Muscle of arm (tissue), 12 donors: ENCODE data around the gene TMEM209. TPM values are rescaled to one million over a fixed set of nuclear protein-coding genes. Genes with fewer than 3 reads are reported as not detected.
"Not testable (repeated sequence)": the region's sequence is repeated elsewhere in the genome, so short reads cannot be mapped to it uniquely, and the experiment has no call there.

Source experiments
- DNase-seq: peaks from one replicate; pipeline ENCODE4 v3.0.0-alpha.2; 2013
- polyA plus RNA-seq, 12 donors: library from polyadenylated mRNA; unstranded; fragments of 120-200 nt; gene quantifications; one replicate each; pipeline ENCODE4 v1.2.1, GENCODE V29; 2013; ENCODE audit not compliant: insufficient read length in 12 of 12

TMEM209 gene
- polyA plus RNA-seq, 12 donors, result 10.5 to 16.4 (median 11.7) TPM; not detected in 1

DNA sequence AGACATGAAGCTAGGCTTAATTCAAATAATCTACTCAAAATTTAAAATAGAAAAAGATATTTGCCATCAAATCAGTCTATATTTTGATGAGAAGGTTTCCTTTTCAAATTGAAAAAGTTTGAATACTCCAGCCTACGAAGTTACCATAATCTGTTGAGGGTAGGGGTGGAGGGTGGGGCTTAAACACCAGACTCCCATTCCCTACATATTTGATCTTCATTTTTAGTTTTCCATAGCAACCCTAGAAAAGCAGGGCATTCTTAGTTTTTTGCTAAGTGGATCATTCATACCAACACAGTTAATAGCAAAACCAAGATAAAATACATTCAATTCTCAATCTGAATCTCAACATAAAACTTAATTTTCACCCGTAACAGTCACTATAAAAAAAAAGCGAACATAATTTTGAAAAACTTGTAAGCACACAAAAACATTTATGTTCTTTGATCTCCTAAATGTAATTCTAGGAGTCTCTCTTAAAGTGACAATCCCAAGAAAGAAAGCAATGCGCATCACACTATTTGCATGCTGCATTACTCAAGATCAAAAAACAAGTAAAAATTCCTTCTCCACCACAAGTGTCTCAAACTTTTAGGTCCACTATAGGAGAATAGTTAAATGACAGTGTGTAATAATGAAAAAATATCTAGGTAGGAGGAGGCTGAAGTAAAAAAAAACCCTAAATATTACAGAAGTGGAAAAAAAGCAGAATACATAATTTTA is 30.8 kb downstream of the TMEM209 start:
- no peak for DNase-seq

DNA sequence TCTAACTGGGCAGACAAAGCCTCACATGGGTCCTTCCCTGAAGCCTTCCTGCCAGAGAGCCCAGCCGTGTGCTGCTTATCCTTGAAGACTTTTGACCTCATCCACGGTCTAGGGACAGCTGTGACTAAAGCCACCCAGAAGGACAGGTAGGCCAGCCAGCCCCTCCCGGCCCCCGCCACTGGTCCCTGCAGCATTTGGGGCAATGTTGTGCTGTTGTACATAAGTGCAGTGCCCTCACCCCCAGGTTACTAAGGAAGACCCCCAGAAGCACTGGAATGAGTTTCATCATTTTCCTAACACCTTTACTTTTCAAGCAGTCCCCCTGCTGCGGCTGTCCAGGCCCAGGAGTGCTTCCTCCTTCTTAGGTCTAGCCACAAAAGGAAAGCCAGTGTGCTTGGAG is 43.0 kb downstream of the TMEM209 start:
- no peak for DNase-seq

DNA sequence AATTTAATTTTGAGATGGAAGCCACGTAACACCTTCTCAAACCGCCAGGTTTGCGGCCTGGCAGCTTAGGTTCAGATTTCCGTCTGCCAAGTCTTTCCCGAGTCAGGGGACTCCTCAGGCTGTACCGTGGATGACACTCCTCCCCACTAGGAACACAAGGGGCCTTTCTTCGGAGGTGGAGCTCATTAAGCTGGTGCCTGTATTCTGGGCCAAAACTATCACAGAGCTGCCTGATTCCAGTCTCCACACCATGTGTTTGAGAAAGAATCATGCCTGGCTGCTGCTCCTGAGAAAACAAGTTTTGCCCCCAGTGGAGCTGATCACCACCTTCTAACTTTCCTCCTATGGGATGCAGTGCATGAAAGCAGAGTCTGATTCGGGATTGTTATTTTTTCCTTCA is 44.8 kb downstream of the TMEM209 start:
- no peak for DNase-seq

DNA sequence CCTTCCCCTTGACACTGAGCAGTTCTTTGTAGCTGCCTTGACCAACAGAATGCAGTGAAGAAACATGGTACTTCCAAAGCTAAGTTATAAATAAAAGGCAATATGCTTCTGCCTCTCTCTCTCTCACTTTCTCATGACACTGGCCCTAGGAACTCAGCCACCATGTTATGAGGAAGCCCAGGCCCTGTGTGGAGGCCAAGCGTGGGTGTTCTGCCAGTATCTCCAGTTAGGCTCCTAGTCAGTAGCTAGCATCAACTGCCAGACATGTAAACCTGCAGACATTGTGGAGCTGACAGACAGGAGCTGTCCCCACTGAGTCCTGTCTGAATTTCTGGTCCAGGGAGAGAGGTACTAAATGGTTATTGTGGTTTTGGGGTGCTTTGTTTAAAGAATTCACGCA is 45.2 kb downstream of the TMEM209 start:
- no peak for DNase-seq

DNA sequence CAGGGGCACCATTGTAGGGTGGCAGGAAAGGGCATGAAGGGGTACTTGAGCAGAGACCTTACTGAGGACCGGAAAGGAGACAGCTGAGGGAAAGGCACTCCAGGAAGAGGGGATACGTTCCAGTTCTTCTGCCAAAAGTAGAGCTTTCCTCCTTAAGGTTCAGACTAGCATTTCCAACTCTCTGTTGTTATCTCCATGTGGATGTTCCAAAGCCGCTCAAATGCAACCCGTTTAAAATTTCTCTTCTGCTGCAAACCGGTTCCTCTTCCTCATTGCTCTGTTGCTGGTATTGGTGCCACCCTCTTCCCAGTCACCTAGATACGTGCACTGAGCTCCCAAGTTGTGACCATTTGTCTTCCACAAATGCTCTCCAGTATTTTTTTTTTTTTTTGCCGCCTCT is 47.5 kb downstream of the TMEM209 start:
- no peak for DNase-seq

DNA sequence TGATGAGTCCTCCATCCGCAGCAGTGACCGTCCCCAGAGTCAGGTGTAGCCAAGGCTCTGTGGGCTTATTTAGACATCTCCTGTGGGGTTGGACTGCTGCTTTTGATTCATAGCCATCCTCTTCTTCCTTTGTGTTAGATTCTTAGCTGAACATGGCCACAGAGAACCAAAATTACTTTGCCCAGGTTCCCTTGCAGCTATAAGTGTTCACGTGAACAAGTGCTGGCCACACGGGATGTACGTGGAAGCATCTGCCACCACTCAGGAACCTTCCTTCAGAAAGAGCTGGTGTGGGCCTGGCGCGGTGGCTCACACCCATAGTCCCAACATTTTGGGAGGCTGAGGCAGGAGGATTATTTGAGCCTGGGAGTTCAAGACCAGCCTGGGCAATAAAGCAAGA is 49.1 kb downstream of the TMEM209 start:
- DNase-seq, result no peak

DNA sequence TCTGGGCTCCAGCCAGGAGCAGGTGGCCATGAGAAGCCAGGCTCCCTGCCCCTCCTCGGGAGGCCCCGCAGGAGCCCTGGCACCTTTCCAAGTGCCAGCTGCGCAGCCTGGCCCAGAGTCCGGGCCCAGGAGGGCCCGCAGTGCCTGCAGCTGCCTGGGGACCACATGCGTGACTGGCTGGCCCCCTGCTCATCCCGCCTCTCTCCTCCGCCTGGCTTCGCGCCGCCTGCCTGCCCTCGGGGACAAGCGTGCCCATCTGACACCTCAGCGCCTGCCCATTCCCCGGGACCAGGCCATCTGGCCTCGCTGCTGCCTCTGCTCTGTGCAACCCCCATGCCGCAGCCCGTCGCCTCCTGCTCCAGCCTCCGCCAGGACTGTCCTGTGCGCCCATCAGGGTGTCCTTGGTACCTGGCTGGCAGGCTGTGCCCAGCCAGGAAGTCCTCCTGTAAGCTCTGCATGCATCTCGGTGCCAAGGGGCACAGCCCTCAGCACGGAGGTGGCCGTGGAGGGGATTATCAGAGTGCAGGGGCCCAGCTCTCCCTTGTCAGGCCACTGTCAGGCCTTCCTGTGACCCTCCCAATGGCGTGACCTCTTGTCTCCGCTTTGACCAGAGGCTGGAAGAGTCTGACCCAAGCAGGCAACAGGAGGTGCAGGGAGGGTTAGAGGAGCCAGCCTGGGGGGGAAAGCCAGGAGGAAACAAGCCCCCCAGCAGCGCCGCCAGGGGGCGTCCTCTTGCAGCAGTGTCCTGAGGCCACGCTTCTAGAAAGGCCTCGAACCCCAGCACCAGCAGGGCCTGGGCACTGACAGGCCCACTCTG is 50.5 kb downstream of the TMEM209 start:
- DNase-seq, result no peak

DNA sequence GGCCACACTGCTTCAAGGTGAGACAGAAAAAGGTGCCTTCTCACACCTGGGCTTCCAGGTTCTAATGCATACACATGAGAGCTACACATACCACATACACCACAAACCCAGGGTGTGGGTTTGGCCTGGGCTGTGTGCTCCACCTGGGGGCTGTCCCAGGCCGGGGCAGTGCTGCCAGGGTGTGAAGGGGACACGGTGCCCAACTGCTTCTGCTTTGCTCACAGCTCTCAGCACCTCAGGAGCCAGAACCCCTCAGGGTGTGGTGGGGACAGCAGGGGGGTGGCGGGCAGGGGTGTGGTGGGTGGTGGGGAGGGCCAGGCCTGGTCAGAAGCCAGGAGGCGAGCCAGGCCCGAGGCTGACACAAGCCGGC is 51.1 kb downstream of the TMEM209 start:
- no peak for DNase-seq

DNA sequence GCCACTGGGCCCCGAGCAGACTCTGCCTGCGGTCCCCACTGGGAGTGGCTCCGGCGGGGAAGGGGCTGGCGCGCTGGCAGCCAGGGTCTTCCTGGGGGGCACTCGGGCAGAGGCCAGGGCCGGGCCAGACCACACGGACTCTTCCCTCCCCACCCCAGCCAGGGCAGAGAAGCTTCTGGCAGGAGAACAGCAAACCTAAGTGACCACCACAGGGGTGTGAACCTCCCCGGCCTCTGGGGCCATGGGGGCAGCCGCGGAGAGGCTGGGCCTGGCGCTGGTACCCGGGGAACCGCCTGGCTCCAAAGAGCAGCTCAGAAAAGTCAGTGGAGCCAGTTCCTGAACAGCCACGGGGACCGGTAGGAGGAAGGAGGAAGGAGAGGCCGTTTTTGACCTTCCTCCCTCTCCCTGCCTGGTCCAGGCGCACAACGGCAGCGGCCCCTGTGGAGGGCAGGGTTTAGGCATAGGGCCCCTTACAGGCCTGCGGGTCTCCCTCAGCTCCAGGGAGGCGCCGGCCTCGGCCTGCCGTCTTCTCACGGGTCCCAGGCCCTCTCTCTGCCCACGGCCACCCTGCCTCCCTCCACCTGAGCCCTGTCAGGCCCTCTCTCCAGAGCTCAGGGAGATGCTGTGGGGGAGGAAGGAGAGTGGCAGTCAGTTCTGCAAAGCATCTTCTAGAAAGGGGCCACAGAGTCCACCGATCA is 51.8 kb downstream of the TMEM209 start:
- DNase-seq, result no peak

DNA sequence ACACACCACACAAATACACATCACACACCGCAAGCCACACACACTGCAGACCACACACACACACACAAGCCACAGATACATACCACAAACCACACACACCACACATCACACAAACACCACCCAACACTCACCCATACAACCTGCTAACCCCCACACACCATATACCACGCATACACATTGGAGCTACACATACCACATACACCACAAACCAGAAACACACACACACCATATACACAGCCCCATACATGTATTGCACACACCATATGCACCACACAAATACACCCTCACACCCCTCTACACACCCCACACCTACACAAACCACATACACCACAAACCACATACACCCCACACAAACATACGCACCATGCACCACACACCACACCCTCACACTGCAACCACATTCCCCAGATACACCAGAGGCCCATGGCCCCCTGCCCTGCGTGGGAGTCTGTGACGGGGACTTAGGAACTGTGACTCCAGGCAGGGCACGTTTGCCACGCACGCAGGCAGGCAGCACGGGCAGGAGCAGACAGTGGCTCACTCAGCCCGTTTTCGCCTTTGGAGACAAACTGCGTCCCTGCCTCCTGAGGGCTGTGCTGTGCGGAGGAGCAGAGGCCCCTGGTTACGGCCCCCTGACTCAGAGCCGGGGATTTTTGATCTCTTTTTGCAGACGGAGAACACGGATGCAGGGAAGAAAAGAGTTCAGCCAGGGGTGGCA is 52.6 kb downstream of the TMEM209 start:
- DNase-seq, result no peak

DNA sequence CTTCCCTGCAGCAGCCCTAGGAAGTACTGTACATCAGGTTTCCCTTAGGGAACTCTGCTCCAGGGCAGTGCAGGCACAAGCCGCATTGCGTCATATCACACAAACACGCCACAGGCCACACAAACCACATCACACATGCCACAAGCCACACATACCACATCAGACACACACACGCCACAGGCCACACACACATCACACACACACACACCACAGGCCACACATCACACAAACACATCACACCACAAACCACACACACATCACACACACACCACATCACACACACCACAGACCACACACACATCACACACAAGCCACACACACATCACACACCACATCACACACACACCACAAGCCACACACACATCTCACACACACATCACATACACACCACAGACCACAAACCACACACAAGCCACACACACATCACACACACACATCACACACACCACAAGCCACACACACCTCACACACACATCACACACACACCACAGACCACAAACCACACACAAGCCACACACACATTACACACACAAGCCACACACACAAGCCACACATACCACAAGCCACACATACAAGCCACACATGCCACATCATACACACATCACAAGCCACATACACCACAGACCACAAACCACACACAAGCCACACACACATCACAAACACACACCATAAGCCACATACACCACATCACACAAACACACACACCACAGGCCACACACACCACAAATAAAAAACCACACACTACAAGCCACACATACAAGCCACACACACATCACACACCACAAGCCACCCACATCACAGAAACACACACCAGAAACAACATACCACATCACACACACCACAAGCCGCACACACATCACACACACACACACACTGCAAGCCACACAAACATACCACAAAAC is 53.4 kb downstream of the TMEM209 start:
- DNase-seq, result no peak

DNA sequence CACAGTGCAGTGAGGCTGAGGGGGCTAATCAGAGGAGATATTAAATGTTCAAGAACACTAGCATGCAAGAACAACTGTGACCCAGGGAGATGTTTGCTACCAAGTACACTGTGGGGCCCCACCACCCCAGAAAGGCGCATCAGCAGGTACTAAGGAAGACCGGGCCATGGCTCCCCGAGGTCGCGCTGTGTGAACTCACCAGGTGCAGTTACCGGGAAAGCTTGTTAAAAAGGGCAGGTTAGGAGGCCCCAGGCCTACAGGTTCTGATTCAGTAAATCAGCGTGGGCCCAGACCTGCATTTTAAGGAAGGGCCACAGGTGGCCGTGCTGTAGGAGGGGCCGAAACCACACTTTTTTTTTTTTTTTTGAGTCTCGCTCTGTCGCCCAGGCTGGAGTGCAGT is 54.6 kb downstream of the TMEM209 start:
- DNase-seq, result no peak

DNA sequence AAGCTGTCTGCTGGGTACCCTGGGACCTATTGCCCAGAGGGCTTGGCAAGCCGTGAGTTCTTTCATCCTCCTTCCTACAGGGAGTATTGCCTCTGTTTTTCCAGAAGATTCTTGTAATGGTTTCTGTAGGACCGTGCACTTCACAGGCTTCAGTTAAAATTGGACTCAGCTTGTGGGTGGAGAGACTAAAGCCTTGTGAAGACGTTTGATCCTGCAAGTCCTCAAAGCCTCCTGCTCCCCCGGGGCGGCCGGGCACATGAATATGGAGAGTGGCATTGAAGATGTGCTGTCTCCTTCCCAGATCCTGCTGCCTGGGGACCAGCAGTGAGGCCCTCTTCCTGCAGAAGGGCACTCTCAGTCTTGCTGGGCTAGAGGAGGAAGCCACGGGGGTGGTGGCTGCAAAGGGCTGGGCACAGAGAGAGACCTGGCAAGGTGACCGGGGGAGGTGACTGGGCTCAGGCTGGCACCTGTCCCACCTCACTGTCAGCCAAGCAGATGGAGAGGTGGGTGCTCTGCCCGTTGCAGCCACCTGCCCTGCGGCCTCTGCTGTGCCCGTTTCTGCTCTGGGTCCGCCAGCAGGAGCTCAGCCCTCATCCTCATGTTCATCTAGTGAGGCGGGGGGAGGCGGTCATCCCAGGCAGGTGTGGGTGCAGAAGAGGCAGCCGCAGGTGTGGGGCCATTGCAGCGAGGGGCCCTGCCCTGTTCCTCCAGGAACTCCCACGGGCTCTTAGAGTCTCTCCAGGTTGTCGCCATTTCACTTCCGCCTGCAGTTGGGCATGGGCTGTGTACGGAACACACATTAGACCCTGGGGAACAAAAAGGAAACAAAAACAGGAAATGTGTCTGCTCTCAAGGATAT is 55.7 kb downstream of the TMEM209 start:
- DNase-seq, result no peak

DNA sequence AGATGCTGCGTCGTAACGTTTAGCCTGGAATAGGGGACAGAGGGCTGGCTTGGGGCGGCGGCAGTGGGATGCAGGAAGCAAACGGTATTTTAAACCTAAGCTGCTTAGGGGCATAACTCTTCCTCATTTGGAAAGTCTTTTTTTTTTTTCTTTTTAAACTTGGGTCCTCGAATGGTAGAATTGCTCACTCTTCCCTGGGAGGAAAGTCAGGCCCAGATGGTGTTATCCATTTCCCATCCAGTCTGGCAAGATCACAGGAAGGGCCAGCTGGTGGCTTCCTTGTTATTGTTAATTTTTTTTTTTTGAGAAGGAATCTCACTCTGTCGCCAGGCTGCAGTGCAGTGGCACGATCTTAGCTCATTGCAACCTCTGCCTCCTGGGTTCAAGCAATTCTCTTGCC is 56.6 kb downstream of the TMEM209 start:
- no peak for DNase-seq

DNA sequence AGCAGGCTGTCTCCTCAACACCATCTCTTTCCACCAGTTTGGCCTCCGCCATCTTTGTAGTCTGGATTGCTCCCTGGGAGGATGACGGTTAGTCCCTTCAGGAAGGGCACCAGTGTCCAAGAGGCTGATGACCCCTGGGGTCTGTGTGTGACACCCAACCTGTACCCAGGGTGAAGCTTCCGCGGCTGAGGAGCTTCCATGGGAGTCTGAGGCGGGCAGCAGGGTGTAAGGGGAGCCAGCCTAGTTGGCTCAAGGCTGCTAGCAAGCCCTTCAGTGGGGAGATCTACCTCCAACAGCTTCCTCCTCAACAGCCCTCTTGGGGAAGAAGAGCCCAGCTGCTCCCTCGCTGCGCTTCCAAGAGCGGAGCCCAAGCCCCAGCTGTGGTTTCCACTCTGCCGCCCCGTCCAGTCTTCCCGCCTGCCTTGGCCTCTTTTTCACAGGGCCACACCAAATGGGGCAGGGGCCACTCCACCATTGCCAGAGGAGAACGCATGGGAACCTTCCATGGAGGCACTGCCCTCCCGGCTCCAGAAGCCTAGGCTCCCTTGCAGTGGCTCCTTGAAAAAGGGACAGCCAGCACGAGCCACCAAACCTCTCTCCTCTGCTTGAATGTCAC is 57.4 kb downstream of the TMEM209 start:
- DNase-seq, result no peak

DNA sequence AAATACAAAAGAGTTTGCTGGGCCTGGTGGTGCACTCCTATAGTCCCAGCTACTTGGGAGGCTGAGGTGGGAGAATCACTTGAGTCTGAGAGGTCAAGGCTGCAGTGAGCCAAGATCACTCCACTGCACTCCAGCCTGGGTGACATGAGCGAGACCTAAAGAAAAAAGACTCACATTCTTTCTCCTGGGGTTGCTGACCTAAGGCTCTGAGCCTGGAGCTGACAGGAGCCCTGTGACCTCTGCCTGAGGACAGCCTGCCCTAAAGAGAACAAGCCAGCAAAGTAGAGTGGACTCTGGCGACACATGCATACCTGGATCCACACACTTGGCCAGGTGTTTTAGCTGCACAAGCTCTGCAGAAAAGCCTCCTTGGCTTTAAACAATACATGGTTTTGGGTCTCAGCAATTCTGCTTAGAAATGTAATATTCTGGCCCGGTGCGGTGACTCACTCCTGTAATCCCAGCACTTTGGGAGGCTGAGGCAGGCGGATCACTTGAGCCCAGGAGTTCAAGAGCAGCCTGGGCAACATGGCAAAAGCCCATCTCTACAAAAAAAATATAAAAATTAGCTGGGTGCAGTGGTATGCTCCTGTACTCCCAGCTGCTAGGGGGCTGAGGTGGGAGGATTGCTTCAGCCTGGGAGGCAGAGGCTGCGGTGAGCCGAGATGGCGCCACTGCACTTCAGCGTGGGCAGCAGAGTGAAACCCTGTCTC is 58.4 kb downstream of the TMEM209 start:
- no peak for DNase-seq

DNA sequence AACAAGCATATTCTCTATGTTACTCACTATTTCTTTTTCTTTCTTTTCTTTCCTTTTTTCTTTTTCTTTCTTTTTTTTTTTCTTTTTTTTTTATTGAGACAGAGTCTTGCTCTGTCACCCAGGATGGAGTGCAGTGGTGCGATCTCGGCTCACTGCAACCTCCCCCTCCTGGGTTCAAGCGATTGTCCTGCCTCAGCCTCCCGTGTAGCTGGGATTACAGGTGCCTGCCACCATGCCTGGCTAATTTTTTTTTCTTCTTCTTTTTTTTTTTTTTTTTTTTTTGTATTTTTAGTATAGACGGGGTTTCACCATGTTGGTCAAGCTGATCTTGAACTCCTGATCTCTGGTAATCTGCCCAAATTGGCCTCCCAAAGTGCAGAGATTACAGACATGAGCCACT is 59.1 kb downstream of the TMEM209 start:
- DNase-seq, result not testable (repeated sequence)

DNA sequence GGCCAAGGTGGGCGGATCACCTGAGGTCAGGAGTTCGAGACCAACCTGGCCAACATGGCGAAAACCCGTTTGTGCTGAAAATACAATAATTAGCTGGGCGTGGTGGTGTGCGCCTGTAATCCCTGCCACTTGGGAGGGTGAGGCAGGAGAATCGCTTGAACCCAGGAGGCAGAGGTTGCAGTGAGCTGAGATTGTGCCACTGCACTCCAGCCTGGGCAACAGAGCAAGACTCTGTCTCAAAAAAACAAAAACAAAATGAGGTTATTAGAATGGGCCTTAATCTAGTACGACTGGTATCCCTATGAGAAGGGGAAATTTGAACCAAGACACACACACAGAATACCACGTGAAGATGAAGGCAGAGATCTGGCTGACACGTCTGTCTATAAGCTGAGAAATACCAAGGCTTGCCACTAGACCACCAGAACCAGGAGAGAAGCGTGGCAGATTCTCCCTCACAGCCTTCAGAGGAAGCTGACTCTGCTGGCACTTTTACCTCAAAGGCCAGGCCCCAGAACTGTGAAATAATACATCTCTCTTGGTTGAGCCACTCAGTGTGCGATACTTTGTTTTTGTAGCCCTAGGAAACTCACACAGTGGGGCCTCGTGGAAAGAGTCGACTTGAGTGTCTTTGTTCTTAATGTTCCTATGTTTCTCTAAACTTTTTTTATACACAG is 59.6 kb downstream of the TMEM209 start:
- DNase-seq, result no peak
